ENCODE data around the gene PCDHGA9. TPM values are rescaled to one million over a fixed set of nuclear protein-coding genes. Genes with fewer than 3 reads are reported as not detected.
"Not testable (repeated sequence)": the region's sequence is repeated elsewhere in the genome, so short reads cannot be mapped to it uniquely, and the experiment has no call there.

PCDHGA9 gene
- total and polyA plus RNA-seq, 9 of the 15 experiments (the other 6 are each of a cell fraction or from before 2014, with no cell fraction given) = 0.03 to 0.18 (median 0.11) TPM; not detected in 2

DNA sequence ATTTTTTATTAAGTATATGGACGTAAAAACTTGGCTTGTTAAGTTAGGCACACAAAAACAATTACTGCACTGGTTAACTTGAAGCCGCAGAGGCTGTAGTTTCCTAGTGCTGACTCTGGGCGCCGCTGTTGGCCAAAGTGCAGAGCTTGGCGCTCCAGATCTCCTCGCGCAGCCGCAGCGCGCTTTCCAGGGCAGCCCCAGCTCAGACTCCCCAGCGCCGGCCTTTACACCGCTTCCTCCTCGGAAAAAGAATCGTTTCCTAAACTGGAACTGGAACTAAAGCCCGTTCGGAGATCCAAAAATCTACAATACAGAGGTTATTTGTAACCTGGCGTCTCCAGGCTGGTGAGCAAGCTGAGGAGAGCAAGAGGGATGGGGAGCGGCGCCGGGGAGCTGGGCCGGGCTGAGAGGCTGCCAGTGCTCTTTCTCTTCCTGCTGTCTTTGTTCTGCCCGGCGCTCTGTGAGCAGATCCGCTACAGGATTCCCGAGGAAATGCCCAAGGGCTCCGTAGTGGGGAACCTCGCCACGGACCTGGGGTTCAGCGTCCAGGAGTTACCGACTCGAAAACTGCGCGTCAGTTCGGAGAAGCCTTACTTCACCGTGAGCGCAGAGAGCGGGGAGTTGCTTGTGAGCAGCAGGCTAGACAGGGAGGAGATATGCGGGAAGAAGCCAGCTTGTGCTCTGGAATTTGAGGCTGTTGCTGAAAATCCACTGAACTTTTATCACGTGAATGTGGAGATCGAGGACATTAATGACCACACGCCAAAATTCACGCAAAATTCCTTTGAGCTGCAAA, 4.6 kb upstream of the PCDHGA9 start, which contains the start of gene PCDHGB5:
TSS of gene PCDHGB5 (plus strand) at position 192 of the 796 bp plus-strand sequence. CDS start at position 373, 181 bp downstream.
- DNase-seq (ENCODE audit: extremely low read depth in 1 of 4, low spot score in 3 of 4) (peak in 3 of 4 experiments; percentile 13 to 58 (median 23)), FAIRE-seq (peak; percentile 48), ATAC-seq (peak; percentile 99)
- H3K27ac ChIP-seq (ENCODE audit: extremely low read depth, low read depth, low read length); H3K9me1 ChIP-seq (ENCODE audit: control insufficient read depth, insufficient read depth, low read length); H3K9ac ChIP-seq (ENCODE audit: insufficient read depth in 1 of 2, low read depth in 2 of 2, low read length in 2 of 2); H3K9me3 ChIP-seq (replicated peaks; ENCODE audit: control insufficient read depth, insufficient read depth, low read depth, low read length); CTCF ChIA-PET (ENCODE audit: low intra/inter-chr PET ratio); H3K36me3 ChIP-seq (ENCODE audit: control insufficient read depth, insufficient read depth, low read length); intact Hi-C loops (cut with micrococcal nuclease); H3K4me2 ChIP-seq (ENCODE audit: insufficient read depth, low read length); H3K79me2 ChIP-seq (ENCODE audit: control insufficient read depth, insufficient read depth, low read length); in situ Hi-C loops (cut with MboI); BruUV-seq (replicated peaks); H4K20me1 ChIP-seq (replicated peaks; ENCODE audit: control insufficient read depth, insufficient read depth, low read length); H2AFZ ChIP-seq (ENCODE audit: low read depth, low read length): not testable (repeated sequence)
- H3K27me3 ChIP-seq (ENCODE audit: control insufficient read depth in 2 of 2, insufficient read depth in 2 of 2, low read length in 2 of 2) = peaks cover 0 to 32% of the 10 kb centered on the region in 2 experiments; a peak in 3 of 5 replicates
- TF ChIP-seq RAD21 (CRISPR knock-in tag; conservative IDR thresholded peaks at IDR 0.05 in 1 of 2, IDR thresholded peaks at IDR 0.05 in 1 of 2) (peak in 1 of 2 experiments; percentile 41; a peak in 2 of 4 replicates), NRF1 (conservative IDR thresholded peaks at IDR 0.05 in 1 of 2, IDR thresholded peaks at IDR 0.05 in 1 of 2) (peak; percentile 89 to 90)
- TF ChIP-seq, protein P1, sequence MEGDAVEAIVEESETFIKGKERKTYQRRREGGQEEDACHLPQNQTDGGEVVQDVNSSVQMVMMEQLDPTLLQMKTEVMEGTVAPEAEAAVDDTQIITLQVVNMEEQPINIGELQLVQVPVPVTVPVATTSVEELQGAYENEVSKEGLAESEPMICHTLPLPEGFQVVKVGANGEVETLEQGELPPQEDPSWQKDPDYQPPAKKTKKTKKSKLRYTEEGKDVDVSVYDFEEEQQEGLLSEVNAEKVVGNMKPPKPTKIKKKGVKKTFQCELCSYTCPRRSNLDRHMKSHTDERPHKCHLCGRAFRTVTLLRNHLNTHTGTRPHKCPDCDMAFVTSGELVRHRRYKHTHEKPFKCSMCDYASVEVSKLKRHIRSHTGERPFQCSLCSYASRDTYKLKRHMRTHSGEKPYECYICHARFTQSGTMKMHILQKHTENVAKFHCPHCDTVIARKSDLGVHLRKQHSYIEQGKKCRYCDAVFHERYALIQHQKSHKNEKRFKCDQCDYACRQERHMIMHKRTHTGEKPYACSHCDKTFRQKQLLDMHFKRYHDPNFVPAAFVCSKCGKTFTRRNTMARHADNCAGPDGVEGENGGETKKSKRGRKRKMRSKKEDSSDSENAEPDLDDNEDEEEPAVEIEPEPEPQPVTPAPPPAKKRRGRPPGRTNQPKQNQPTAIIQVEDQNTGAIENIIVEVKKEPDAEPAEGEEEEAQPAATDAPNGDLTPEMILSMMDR (IDR thresholded peaks at IDR 0.05 in 2 of 3, conservative IDR thresholded peaks at IDR 0.05 in 1 of 3; ENCODE audit: insufficient read depth in 2 of 3, low read depth in 1 of 3, low read length in 3 of 3) = peak; percentile 55 to 68 (median 64)
- POLR2A ChIA-PET = interaction anchor here (0.6 to 1.1 kb wide), 2 partner anchors 9 to 13 kb away, joined by 3 read pairs; no protein-coding TSS in a partner anchor
- 6% methylated on average over 20 of the region's 43 CpGs for WGBS (ENCODE audit: insufficient coverage, low coverage, missing lambda C conversion rate)
- peak within 1 kb of the TSS; percentile 18; the same call in 1 of the 2 replicates for H3K4me3 ChIP-seq
- peaks cover 0 to 14% of the 10 kb centered on the region in 2 experiments; a peak in 3 of 5 replicates for H3K4me1 ChIP-seq (replicated peaks in 1 of 2; ENCODE audit: control insufficient read depth in 2 of 2, insufficient read depth in 2 of 2, low read length in 2 of 2)
